GM23338 (cell line): ENCODE results near the gene BPI. TPM values are rescaled to one million over a fixed set of nuclear protein-coding genes. Genes with fewer than 3 reads are reported as not detected.

Source experiments
- ATAC-seq: fragments of 200-7000 bp; cut with Tn5 transposase; 3 replicates; pipeline ENCODE4 v1.9.1; 2020
- DNase-seq: peaks from one replicate; pipeline ENCODE4 v3.0.0-alpha.2; 2015; ENCODE audit warnings: low spot score
- H2AFZ ChIP-seq: fragments of 200-600 bp; sonication (generic); 2 replicates; pipeline ENCODE4 v1.8.0; 2016; ENCODE audit warnings: antibody characterized with exemption, mild to moderate bottlenecking, moderate library complexity
- H3F3A ChIP-seq: fragments of 200-600 bp; sonication (generic); replicated peaks from 2 replicates; pipeline ENCODE4 v1.8.0; 2017; ENCODE audit warnings: antibody characterized with exemption, mixed run types, low read depth
- H3K27ac ChIP-seq: fragments of 200-600 bp; sonication (generic); 2 replicates; pipeline ENCODE4 v1.6.1; 2016; ENCODE audit warnings: low read depth
- H3K27me3 ChIP-seq: fragments of 200-600 bp; sonication (generic); 2 replicates; pipeline ENCODE4 v1.8.0; 2016; ENCODE audit warnings: mild to moderate bottlenecking, mixed run types, moderate library complexity; ENCODE audit not compliant: insufficient read depth
- H3K36me3 ChIP-seq: fragments of 200-600 bp; sonication (generic); 2 replicates; pipeline ENCODE4 v1.8.0; 2016; ENCODE audit warnings: mild to moderate bottlenecking; ENCODE audit not compliant: insufficient read depth
- H3K4me1 ChIP-seq: fragments of 200-600 bp; sonication (generic); 2 replicates; pipeline ENCODE4 v1.8.0; 2016; ENCODE audit warnings: mild to moderate bottlenecking, moderate library complexity; ENCODE audit not compliant: insufficient read depth
- H3K4me2 ChIP-seq: fragments of 200-600 bp; sonication (generic); 2 replicates; pipeline ENCODE4 v1.7.1; 2017; ENCODE audit warnings: mixed run types
- H3K4me3 ChIP-seq: fragments of 200-600 bp; sonication (generic); 2 replicates; pipeline ENCODE4 v1.6.1; 2016; ENCODE audit warnings: mixed run types
- H3K79me2 ChIP-seq: fragments of 200-600 bp; sonication (generic); replicated peaks from 2 replicates; pipeline ENCODE4 v1.8.0; 2017; ENCODE audit warnings: mild to moderate bottlenecking; ENCODE audit not compliant: insufficient read depth
- H3K9me2 ChIP-seq: fragments of 200-600 bp; sonication (generic); 2 replicates; pipeline ENCODE4 v1.8.0; 2017; ENCODE audit not compliant: insufficient read depth
- H4K20me1 ChIP-seq: fragments of 200-600 bp; sonication (generic); replicated peaks from 2 replicates; pipeline ENCODE4 v1.8.0; 2017; ENCODE audit warnings: mild to moderate bottlenecking; ENCODE audit not compliant: insufficient read depth
- H3K27ac Mint-ChIP-seq: 2 replicates; pipeline ENCODE4 v1.8.0; 2020; ENCODE audit warnings: inconsistent platforms, mild to moderate bottlenecking, moderate library complexity, mixed read lengths
- H3K27me3 Mint-ChIP-seq: 3 replicates; pipeline ENCODE4 v1.8.0; 2022; ENCODE audit warnings: low read depth, mild to moderate bottlenecking, moderate library complexity, mixed read lengths, inconsistent platforms; ENCODE audit not compliant: insufficient read depth, poor library complexity
- H3K36me3 Mint-ChIP-seq: 3 replicates; pipeline ENCODE4 v1.8.0; 2021; ENCODE audit warnings: low read depth, mild to moderate bottlenecking, inconsistent platforms, moderate library complexity, mixed read lengths
- H3K4me1 Mint-ChIP-seq: 3 replicates; pipeline ENCODE4 v1.8.0; 2020; ENCODE audit warnings: mild to moderate bottlenecking, inconsistent platforms, mixed read lengths
- H3K4me3 Mint-ChIP-seq: 3 replicates; pipeline ENCODE4 v1.8.0; 2021; ENCODE audit warnings: moderate library complexity, mild to moderate bottlenecking, inconsistent platforms, mixed read lengths
- H3K9me3 Mint-ChIP-seq: 3 replicates; pipeline ENCODE4 v1.8.0; 2020; ENCODE audit warnings: moderate library complexity, mild to moderate bottlenecking, inconsistent platforms, mixed read lengths
- CREB1 ChIP-seq: fragments of 250-450 bp; sonication (Bioruptor Pico); IDR thresholded peaks from 2 replicates; pipeline ENCODE4 v1.5.0; 2020; ENCODE audit warnings: low read depth, mild to moderate bottlenecking, moderate library complexity
- EZH2phosphoT487 ChIP-seq: fragments of 200-600 bp; sonication (generic); IDR thresholded peaks from one replicate; pipeline ENCODE4 v1.8.1; 2018; ENCODE audit warnings: antibody characterized with exemption; ENCODE audit not compliant: unreplicated experiment
- NANOG ChIP-seq: IDR thresholded peaks from 2 replicates; pipeline ENCODE4 v1.6.1; 2016; ENCODE audit warnings: antibody characterized with exemption, borderline replicate concordance
- POLR2AphosphoS5 ChIP-seq: IDR thresholded peaks from 2 replicates; pipeline ENCODE4 v1.6.1; 2016; ENCODE audit warnings: antibody characterized with exemption, low read depth
- STAT1 ChIP-seq: IDR thresholded peaks from one replicate; pipeline ENCODE4 v1.6.1; 2016; ENCODE audit warnings: antibody characterized with exemption; ENCODE audit not compliant: unreplicated experiment
- polyA plus RNA-seq: library from polyadenylated mRNA; unstranded; fragments of >200 nt; fragmentation: Nextera tagmentation; extraction: Ambion mirVana; gene quantifications from 2 replicates; pipeline ENCODE4 v1.2.1, GENCODE V29; 2016
- total RNA-seq: library from RNA; depleted of rRNA; stranded (reverse); fragments of >200 nt; shearing (Covaris generic); gene quantifications from 2 replicates; pipeline ENCODE4 v1.2.3, GENCODE V29; 2014
- TF ChIP-seq, protein P1 (sequence below): fragments of 250-450 bp; sonication (Bioruptor Pico); IDR thresholded peaks from 2 replicates; pipeline ENCODE4 v1.5.0; 2020; ENCODE audit warnings: mild to moderate bottlenecking, moderate library complexity
- TF ChIP-seq, protein P2 (sequence below), 2 experiments: fragments of 200-600 bp in 1 of 2; sonication (generic) in 1 of 2; conservative IDR thresholded peaks; 2 replicates each; pipeline versions ENCODE4 v1.5.1 to v1.6.1; 2016 to 2017; ENCODE audit warnings: antibody characterized with exemption in 2 of 2, low read depth in 2 of 2, mild to moderate bottlenecking in 2 of 2, moderate library complexity in 1 of 2
- TF ChIP-seq, protein P3 (sequence below): IDR thresholded peaks from 2 replicates; pipeline ENCODE4 v1.6.1; 2016; ENCODE audit warnings: antibody characterized with exemption

BPI gene
- total and polyA plus RNA-seq, 2 experiments from 2014 or later: not detected

DNA sequence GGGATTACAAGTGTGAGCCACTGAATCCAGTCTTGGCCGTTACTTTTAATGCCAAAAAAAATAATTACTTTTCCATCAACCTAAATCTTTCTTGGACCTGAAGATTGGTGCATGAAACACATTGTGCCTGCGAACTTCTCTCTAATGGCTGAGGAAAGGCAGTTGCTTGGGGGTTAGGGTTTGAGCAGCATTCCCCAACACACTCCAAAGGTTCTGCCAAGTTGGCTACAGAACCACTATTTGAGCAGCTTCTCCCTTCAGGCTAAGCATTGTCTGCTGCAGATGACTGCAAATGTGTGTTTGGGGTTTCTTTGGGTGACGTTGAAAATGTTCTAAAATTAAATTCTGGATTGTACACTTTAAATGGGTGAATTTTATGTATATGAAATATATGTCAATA, 36.0 kb downstream of the BPI start (continued):
- TF ChIP-seq, protein P1, sequence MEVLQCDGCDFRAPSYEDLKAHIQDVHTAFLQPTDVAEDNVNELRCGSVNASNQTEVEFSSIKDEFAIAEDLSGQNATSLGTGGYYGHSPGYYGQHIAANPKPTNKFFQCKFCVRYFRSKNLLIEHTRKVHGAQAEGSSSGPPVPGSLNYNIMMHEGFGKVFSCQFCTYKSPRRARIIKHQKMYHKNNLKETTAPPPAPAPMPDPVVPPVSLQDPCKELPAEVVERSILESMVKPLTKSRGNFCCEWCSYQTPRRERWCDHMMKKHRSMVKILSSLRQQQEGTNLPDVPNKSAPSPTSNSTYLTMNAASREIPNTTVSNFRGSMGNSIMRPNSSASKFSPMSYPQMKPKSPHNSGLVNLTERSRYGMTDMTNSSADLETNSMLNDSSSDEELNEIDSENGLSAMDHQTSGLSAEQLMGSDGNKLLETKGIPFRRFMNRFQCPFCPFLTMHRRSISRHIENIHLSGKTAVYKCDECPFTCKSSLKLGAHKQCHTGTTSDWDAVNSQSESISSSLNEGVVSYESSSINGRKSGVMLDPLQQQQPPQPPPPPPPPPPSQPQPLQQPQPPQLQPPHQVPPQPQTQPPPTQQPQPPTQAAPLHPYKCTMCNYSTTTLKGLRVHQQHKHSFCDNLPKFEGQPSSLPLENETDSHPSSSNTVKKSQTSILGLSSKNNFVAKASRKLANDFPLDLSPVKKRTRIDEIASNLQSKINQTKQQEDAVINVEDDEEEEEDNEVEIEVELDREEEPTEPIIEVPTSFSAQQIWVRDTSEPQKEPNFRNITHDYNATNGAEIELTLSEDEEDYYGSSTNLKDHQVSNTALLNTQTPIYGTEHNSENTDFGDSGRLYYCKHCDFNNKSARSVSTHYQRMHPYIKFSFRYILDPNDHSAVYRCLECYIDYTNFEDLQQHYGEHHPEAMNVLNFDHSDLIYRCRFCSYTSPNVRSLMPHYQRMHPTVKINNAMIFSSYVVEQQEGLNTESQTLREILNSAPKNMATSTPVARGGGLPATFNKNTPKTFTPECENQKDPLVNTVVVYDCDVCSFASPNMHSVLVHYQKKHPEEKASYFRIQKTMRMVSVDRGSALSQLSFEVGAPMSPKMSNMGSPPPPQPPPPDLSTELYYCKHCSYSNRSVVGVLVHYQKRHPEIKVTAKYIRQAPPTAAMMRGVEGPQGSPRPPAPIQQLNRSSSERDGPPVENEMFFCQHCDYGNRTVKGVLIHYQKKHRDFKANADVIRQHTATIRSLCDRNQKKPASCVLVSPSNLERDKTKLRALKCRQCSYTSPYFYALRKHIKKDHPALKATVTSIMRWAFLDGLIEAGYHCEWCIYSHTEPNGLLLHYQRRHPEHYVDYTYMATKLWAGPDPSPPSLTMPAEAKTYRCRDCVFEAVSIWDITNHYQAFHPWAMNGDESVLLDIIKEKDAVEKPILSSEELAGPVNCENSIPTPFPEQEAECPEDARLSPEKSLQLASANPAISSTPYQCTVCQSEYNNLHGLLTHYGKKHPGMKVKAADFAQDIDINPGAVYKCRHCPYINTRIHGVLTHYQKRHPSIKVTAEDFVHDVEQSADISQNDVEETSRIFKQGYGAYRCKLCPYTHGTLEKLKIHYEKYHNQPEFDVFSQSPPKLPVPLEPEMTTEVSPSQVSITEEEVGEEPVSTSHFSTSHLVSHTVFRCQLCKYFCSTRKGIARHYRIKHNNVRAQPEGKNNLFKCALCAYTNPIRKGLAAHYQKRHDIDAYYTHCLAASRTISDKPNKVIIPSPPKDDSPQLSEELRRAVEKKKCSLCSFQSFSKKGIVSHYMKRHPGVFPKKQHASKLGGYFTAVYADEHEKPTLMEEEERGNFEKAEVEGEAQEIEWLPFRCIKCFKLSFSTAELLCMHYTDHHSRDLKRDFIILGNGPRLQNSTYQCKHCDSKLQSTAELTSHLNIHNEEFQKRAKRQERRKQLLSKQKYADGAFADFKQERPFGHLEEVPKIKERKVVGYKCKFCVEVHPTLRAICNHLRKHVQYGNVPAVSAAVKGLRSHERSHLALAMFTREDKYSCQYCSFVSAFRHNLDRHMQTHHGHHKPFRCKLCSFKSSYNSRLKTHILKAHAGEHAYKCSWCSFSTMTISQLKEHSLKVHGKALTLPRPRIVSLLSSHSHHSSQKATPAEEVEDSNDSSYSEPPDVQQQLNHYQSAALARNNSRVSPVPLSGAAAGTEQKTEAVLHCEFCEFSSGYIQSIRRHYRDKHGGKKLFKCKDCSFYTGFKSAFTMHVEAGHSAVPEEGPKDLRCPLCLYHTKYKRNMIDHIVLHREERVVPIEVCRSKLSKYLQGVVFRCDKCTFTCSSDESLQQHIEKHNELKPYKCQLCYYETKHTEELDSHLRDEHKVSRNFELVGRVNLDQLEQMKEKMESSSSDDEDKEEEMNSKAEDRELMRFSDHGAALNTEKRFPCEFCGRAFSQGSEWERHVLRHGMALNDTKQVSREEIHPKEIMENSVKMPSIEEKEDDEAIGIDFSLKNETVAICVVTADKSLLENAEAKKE (CRISPR knock-in tag): no peak
- TF ChIP-seq NANOG: no peak
- TF ChIP-seq, protein P2, sequence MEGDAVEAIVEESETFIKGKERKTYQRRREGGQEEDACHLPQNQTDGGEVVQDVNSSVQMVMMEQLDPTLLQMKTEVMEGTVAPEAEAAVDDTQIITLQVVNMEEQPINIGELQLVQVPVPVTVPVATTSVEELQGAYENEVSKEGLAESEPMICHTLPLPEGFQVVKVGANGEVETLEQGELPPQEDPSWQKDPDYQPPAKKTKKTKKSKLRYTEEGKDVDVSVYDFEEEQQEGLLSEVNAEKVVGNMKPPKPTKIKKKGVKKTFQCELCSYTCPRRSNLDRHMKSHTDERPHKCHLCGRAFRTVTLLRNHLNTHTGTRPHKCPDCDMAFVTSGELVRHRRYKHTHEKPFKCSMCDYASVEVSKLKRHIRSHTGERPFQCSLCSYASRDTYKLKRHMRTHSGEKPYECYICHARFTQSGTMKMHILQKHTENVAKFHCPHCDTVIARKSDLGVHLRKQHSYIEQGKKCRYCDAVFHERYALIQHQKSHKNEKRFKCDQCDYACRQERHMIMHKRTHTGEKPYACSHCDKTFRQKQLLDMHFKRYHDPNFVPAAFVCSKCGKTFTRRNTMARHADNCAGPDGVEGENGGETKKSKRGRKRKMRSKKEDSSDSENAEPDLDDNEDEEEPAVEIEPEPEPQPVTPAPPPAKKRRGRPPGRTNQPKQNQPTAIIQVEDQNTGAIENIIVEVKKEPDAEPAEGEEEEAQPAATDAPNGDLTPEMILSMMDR (conservative IDR thresholded peaks at IDR 0.05; ENCODE audit: low read depth in 2 of 2): no peak
- no peak for TF ChIP-seq STAT1

DNA sequence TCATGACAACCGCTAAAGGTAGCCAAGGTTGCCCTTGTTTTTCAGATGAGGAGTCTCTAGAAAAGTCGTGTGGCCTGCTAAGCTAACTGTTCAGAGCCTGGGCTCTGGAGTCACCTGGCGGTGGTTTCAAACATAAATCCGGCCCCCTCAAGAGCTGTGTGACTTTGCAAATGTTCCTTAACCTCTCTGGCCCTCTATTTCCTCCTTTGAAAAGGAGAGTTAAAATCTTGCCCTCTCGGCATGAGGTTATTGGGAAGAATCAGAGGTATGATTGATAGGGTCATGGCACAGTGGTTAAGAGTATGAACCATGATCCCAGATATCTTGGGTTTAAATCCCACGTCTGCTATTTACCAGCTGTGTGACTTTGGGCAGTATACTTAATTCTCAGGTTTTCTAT, 36.7 kb downstream of the BPI start:
- Histone ChIP-seq H3K4me1 (peaks cover 47% of the 10 kb centered on the region), H3K27me3 (no peaks in the 10 kb centered on the region), H3K4me3 (no peak overlapping the region), H2AFZ (no peak overlapping the region), H3F3A (peaks cover 17% of the 10 kb centered on the region), H3K4me2 (no peak overlapping the region; the same call in 1 of the 2 replicates), H4K20me1 (no peaks in the 10 kb centered on the region), H3K27ac (no peak overlapping the region), H3K79me2 (no peaks in the 10 kb centered on the region), H3K36me3 (no peaks in the 10 kb centered on the region), H3K9me2 (peaks cover 3% of the 10 kb centered on the region; the same call in 1 of the 2 replicates)
- no peak for ATAC-seq
- Mint-ChIP-seq H3K9me3 (peaks cover 13% of the 10 kb centered on the region), H3K4me1 (peaks cover 46% of the 10 kb centered on the region), H3K27me3 (peaks cover 10% of the 10 kb centered on the region), H3K27ac (no peak overlapping the region; the same call in 1 of the 2 replicates), H3K36me3 (peaks cover 10% of the 10 kb centered on the region; the same call in 2 of the 3 replicates), H3K4me3 (no peak overlapping the region)
- no peak for DNase-seq
- TF ChIP-seq, protein P2 (conservative IDR thresholded peaks at IDR 0.05; ENCODE audit: low read depth in 2 of 2): no peak
- TF ChIP-seq CREB1 (CRISPR knock-in tag) (no peak), POLR2AphosphoS5 (no peak), EZH2phosphoT487 (no peak), NANOG (no peak)
- TF ChIP-seq, protein P3, sequence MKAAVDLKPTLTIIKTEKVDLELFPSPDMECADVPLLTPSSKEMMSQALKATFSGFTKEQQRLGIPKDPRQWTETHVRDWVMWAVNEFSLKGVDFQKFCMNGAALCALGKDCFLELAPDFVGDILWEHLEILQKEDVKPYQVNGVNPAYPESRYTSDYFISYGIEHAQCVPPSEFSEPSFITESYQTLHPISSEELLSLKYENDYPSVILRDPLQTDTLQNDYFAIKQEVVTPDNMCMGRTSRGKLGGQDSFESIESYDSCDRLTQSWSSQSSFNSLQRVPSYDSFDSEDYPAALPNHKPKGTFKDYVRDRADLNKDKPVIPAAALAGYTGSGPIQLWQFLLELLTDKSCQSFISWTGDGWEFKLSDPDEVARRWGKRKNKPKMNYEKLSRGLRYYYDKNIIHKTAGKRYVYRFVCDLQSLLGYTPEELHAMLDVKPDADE: no peak
